ENCODE measurements around the gene NSUN2.

Gene NSUN2

DNA sequence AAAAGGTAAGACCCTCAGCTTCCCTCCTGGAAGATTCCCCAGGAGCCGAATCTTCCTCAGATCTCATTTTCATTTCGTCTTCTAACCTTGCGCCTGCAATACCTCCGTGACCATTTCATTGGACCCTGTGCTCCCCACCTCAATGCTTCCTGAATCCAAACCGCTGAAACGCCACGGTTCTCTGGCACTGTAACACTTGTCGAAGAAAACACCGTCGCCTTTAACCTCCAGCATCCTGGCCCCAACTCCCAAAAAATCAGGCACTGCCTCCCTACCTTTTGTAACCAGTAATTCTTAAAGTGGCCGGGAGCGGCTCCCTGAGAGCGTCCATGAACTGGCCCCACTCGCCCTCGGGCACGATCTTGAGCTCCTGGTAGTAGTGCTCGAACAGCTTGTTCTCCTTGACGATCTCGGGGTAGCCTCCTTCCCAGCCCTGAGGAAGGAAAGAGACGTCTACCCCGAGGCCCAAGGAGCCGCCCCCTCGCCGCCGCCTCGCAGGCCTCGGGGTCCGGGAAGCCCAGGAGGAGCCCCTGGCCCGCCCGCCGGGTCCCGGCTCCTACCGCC is 438 bp downstream of the NSUN2 start:
- Histone ChIP-seq H3K4me3 (ENCODE audit: low read depth, low read length) (peak overlapping the region; percentile 86), H3K27ac (ENCODE audit: extremely low read depth, low read depth, low read length) (peak overlapping the region; percentile 87), H3K4me1 (ENCODE audit: control insufficient read depth, insufficient read depth, low read length) (peaks cover 7% of the 10 kb centered on the region), H3K36me3 (ENCODE audit: control insufficient read depth in 2 of 2, insufficient read depth in 1 of 2, low read length in 2 of 2) (peaks cover 34 to 43% of the 10 kb centered on the region in 2 experiments), H3K9me3 (ENCODE audit: control insufficient read depth, insufficient read depth, low read depth, low read length) (no peaks in the 10 kb centered on the region)
- CTCF ChIA-PET, result interaction anchor here (0.6 to 2.6 kb wide), 4 partner anchors 14 to 761 kb away, joined by 3 to 15 read pairs (median 4); no protein-coding TSS in a partner anchor
- POLR2A ChIA-PET, result interaction anchor here (0.6 to 2.5 kb wide), 15 partner anchors 7 to 1236 kb away, joined by 3 to 13 read pairs (median 4); partner anchors contain the start of genes FASTKD3, ICE1, MTRR and TENT4A
- TF ChIP-seq ZIC2 (tag by site-specific recombination; IDR thresholded peaks at IDR 0.05) (no peak), ZNF423 (tag by site-specific recombination; IDR thresholded peaks at IDR 0.05) (no peak), ZBTB1 (tag by site-specific recombination; IDR thresholded peaks at IDR 0.05) (no peak), ZFP69B (tag by site-specific recombination; IDR thresholded peaks at IDR 0.05) (peak; percentile 71), ZNF558 (tag by site-specific recombination; IDR thresholded peaks at IDR 0.05) (no peak), ZNF692 (tag by site-specific recombination; IDR thresholded peaks at IDR 0.05) (peak; percentile 93), ZNF513 (tag by site-specific recombination; IDR thresholded peaks at IDR 0.05) (peak; percentile 7; the same call in 1 of the 2 replicates), SALL2 (tag by site-specific recombination; IDR thresholded peaks at IDR 0.05; ENCODE audit: borderline replicate concordance) (no peak)

DNA sequence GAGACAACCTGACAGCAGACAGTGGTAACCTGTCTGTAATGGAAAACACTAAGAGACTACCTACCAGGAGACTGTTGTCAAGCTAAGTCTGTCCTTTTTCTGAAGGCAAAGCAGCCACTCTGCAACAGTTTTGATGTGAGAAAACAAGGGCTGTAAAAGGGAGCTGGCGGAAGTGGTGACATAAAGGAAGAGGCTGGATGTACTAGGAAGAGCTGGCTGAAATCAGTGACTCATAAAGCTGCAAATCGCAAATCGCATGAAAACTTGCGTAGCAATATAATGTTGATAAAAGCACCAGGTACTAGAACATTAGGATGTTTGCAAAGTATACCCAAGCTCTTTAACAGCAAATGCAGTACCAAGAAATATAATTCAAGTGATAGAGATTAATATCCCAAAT is 1.4 kb downstream of the NSUN2 start:
- TF ChIP-seq ZNF76 (tag by site-specific recombination; IDR thresholded peaks at IDR 0.05; ENCODE audit: borderline replicate concordance, low read depth), result no peak
- TF ChIP-seq, protein P1, sequence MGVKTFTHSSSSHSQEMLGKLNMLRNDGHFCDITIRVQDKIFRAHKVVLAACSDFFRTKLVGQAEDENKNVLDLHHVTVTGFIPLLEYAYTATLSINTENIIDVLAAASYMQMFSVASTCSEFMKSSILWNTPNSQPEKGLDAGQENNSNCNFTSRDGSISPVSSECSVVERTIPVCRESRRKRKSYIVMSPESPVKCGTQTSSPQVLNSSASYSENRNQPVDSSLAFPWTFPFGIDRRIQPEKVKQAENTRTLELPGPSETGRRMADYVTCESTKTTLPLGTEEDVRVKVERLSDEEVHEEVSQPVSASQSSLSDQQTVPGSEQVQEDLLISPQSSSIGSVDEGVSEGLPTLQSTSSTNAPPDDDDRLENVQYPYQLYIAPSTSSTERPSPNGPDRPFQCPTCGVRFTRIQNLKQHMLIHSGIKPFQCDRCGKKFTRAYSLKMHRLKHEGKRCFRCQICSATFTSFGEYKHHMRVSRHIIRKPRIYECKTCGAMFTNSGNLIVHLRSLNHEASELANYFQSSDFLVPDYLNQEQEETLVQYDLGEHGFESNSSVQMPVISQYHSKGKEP (tag by site-specific recombination; IDR thresholded peaks at IDR 0.05), result 0 out of 2 replicates have a peak, but pooled peaks have one; percentile 11
- POLR2A ChIA-PET, result interaction anchor here (2.5 kb wide), 1 partner anchor 1237 kb away, joined by 6 read pairs; the partner anchor contains the start of genes FASTKD3 and MTRR
- peaks cover 39 to 52% of the 10 kb centered on the region in 2 experiments for H3K36me3 ChIP-seq (ENCODE audit: control insufficient read depth in 2 of 2, insufficient read depth in 1 of 2, low read length in 2 of 2)
- CTCF ChIA-PET, result interaction anchor here (0.6 to 2.6 kb wide), 3 partner anchors 15 to 114 kb away, joined by 3 to 15 read pairs (median 3); no protein-coding TSS in a partner anchor
- H3K27ac ChIP-seq (ENCODE audit: extremely low read depth, low read depth, low read length), result no peak overlapping the region
- no peaks in the 10 kb centered on the region for H3K9me3 ChIP-seq (ENCODE audit: control insufficient read depth, insufficient read depth, low read depth, low read length)
- H3K4me3 ChIP-seq (ENCODE audit: low read depth, low read length), result peak overlapping the region; percentile 86; the same call in 1 of the 2 replicates
- peaks cover 7% of the 10 kb centered on the region for H3K4me1 ChIP-seq (ENCODE audit: control insufficient read depth, insufficient read depth, low read length)

DNA sequence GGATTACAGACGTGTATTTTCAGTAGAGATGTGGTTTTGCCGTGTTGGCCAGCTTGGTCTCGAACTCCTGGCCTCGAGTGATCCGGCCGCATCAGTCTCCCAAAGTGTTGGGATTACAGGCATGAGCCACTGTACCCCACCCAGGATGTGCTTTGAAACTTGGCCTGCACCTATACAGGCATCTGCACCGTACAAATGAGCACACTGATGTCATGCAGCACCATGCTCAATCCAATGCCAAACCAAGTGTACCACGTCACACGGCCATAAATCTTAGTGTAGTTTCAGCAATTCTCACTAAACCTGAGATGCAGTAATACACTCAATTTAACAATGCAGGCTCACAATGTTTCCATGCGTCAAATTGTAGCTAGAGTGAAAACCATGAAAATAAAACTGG is 6.3 kb downstream of the NSUN2 start:
- Histone ChIP-seq H3K9me3 (ENCODE audit: control insufficient read depth, insufficient read depth, low read depth, low read length) (no peaks in the 10 kb centered on the region), H3K4me3 (ENCODE audit: low read depth, low read length) (no peak overlapping the region), H3K4me1 (ENCODE audit: control insufficient read depth, insufficient read depth, low read length) (peaks cover 1% of the 10 kb centered on the region), H3K27ac (ENCODE audit: extremely low read depth, low read depth, low read length) (no peak overlapping the region), H3K36me3 (ENCODE audit: control insufficient read depth in 2 of 2, insufficient read depth in 1 of 2, low read length in 2 of 2) (peaks cover 78 to 98% of the 10 kb centered on the region in 2 experiments)
- ChIA-PET CTCF (no interaction called here), POLR2A (no interaction called here)
- TF ChIP-seq PRDM2 (tag by site-specific recombination; IDR thresholded peaks at IDR 0.05; ENCODE audit: borderline replicate concordance), result no peak
- TF ChIP-seq ZNF433 (tag by site-specific recombination; IDR thresholded peaks at IDR 0.05; ENCODE audit: low read depth), result no peak
- no peak for TF ChIP-seq ZNF223 (tag by site-specific recombination; IDR thresholded peaks at IDR 0.05)
- TF ChIP-seq ZNF501 (tag by site-specific recombination; IDR thresholded peaks at IDR 0.05), result no peak
